Measurements from ENCODE around the gene KLHL11. TPM values are rescaled to one million over a fixed set of nuclear protein-coding genes. Genes with fewer than 3 reads are reported as not detected.
A peak's percentile ranks its signal among the peaks of the same experiment; 100 is the strongest.

KLHL11 gene
- total and polyA plus RNA-seq, 9 of the 15 experiments (the other 6 are each of a cell fraction or from before 2014, with no cell fraction given): 0.20 to 17.0 (median 10.3) TPM

GRCh38 chr17:41864836-41865595 lies at the start of gene KLHL11 (continued):
- TF ChIP-seq, protein P1, sequence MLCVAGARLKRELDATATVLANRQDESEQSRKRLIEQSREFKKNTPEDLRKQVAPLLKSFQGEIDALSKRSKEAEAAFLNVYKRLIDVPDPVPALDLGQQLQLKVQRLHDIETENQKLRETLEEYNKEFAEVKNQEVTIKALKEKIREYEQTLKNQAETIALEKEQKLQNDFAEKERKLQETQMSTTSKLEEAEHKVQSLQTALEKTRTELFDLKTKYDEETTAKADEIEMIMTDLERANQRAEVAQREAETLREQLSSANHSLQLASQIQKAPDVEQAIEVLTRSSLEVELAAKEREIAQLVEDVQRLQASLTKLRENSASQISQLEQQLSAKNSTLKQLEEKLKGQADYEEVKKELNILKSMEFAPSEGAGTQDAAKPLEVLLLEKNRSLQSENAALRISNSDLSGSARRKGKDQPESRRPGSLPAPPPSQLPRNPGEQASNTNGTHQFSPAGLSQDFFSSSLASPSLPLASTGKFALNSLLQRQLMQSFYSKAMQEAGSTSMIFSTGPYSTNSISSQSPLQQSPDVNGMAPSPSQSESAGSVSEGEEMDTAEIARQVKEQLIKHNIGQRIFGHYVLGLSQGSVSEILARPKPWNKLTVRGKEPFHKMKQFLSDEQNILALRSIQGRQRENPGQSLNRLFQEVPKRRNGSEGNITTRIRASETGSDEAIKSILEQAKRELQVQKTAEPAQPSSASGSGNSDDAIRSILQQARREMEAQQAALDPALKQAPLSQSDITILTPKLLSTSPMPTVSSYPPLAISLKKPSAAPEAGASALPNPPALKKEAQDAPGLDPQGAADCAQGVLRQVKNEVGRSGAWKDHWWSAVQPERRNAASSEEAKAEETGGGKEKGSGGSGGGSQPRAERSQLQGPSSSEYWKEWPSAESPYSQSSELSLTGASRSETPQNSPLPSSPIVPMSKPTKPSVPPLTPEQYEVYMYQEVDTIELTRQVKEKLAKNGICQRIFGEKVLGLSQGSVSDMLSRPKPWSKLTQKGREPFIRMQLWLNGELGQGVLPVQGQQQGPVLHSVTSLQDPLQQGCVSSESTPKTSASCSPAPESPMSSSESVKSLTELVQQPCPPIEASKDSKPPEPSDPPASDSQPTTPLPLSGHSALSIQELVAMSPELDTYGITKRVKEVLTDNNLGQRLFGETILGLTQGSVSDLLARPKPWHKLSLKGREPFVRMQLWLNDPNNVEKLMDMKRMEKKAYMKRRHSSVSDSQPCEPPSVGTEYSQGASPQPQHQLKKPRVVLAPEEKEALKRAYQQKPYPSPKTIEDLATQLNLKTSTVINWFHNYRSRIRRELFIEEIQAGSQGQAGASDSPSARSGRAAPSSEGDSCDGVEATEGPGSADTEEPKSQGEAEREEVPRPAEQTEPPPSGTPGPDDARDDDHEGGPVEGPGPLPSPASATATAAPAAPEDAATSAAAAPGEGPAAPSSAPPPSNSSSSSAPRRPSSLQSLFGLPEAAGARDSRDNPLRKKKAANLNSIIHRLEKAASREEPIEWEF (CRISPR knock-in tag; IDR thresholded peaks at IDR 0.05): no peak
- TF ChIP-seq ZNF449 (CRISPR knock-in tag; IDR thresholded peaks at IDR 0.05): no peak
- 0 out of 2 replicates have a peak, but pooled peaks have one; percentile 67 for TF ChIP-seq MTA3 (IDR thresholded peaks at IDR 0.05; ENCODE audit: borderline replicate concordance)
- TF ChIP-seq FOS (IDR thresholded peaks at IDR 0.05; ENCODE audit: extremely low read depth, insufficient read length): no peak
- TF ChIP-seq, protein P2, sequence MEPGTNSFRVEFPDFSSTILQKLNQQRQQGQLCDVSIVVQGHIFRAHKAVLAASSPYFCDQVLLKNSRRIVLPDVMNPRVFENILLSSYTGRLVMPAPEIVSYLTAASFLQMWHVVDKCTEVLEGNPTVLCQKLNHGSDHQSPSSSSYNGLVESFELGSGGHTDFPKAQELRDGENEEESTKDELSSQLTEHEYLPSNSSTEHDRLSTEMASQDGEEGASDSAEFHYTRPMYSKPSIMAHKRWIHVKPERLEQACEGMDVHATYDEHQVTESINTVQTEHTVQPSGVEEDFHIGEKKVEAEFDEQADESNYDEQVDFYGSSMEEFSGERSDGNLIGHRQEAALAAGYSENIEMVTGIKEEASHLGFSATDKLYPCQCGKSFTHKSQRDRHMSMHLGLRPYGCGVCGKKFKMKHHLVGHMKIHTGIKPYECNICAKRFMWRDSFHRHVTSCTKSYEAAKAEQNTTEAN (CRISPR knock-in tag; IDR thresholded peaks at IDR 0.05): no peak
- TF ChIP-seq SP2 (IDR thresholded peaks at IDR 0.05; ENCODE audit: extremely low read depth, low read depth, low read length, poor library complexity, severe bottlenecking): no peak
- peak; percentile 79 for TF ChIP-seq RB1 (IDR thresholded peaks at IDR 0.05; ENCODE audit: low read depth)
- TF ChIP-seq ZFX (CRISPR knock-in tag; IDR thresholded peaks at IDR 0.05): peak; percentile 89
- TF ChIP-seq NCOA4 (IDR thresholded peaks at IDR 0.05; ENCODE audit: partially characterized antibody): no peak
- TF ChIP-seq, protein P3, sequence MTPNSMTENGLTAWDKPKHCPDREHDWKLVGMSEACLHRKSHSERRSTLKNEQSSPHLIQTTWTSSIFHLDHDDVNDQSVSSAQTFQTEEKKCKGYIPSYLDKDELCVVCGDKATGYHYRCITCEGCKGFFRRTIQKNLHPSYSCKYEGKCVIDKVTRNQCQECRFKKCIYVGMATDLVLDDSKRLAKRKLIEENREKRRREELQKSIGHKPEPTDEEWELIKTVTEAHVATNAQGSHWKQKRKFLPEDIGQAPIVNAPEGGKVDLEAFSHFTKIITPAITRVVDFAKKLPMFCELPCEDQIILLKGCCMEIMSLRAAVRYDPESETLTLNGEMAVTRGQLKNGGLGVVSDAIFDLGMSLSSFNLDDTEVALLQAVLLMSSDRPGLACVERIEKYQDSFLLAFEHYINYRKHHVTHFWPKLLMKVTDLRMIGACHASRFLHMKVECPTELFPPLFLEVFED (CRISPR knock-in tag; conservative IDR thresholded peaks at IDR 0.05): no peak
- no peak for TF ChIP-seq YBX1 (IDR thresholded peaks at IDR 0.05)
- no peak for TF ChIP-seq SMAD2 (IDR thresholded peaks at IDR 0.05; ENCODE audit: low read depth, low read length)
- TF ChIP-seq RAD21 (CRISPR knock-in tag; conservative IDR thresholded peaks at IDR 0.05 in 1 of 2, IDR thresholded peaks at IDR 0.05 in 1 of 2): no peak; a peak in 1 of 4 replicates
- no peak for TF ChIP-seq PURB (CRISPR knock-in tag; IDR thresholded peaks at IDR 0.05; ENCODE audit: low read depth)
- TF ChIP-seq NFYB (IDR thresholded peaks at IDR 0.05; ENCODE audit: extremely low read depth, insufficient read length): no peak
- no peak for TF ChIP-seq TGIF2 (CRISPR knock-in tag; IDR thresholded peaks at IDR 0.05)
- no peak for TF ChIP-seq NELFE (IDR thresholded peaks at IDR 0.05; ENCODE audit: insufficient read depth, insufficient read length)
- peak; percentile 40 for TF ChIP-seq TAF9B (IDR thresholded peaks at IDR 0.05; ENCODE audit: partially characterized antibody)

Data from K562 (cell line).